ENCODE results near the gene SLIT3. TPM values are rescaled to one million over a fixed set of nuclear protein-coding genes. Genes with fewer than 3 reads are reported as not detected.

The SLIT3 gene
- total and polyA plus RNA-seq, 9 of the 15 experiments (the other 6 are each of a cell fraction or from before 2014, with no cell fraction given), result 0.01 to 0.04 TPM; not detected in 7

GRCh38 chr5:169065400-169065799 is 235.5 kb downstream of the SLIT3 start:
- Histone ChIP-seq H3K36me3 (ENCODE audit: control insufficient read depth, insufficient read depth, low read length) (no peaks in the 10 kb centered on the region), H3K4me3 (no peak overlapping the region), H2AFZ (ENCODE audit: low read depth, low read length) (no peak overlapping the region), H3K9ac (ENCODE audit: insufficient read depth in 1 of 2, low read depth in 2 of 2, low read length in 2 of 2) (no peak overlapping the region), H3K27me3 (ENCODE audit: control insufficient read depth in 2 of 2, insufficient read depth in 2 of 2, low read length in 2 of 2) (peaks cover 6 to 13% of the 10 kb centered on the region in 2 experiments; a peak in 3 of 5 replicates), H3K9me3 (replicated peaks; ENCODE audit: control insufficient read depth, insufficient read depth, low read depth, low read length) (no peaks in the 10 kb centered on the region), H3K27ac (ENCODE audit: extremely low read depth, low read depth, low read length) (no peak overlapping the region), H4K20me1 (replicated peaks; ENCODE audit: control insufficient read depth, insufficient read depth, low read length) (no peaks in the 10 kb centered on the region), H3K9me1 (ENCODE audit: control insufficient read depth, insufficient read depth, low read length) (no peaks in the 10 kb centered on the region), H3K4me2 (ENCODE audit: insufficient read depth, low read length) (no peak overlapping the region), H3K79me2 (ENCODE audit: control insufficient read depth, insufficient read depth, low read length) (no peaks in the 10 kb centered on the region), H3K4me1 (replicated peaks in 1 of 2; ENCODE audit: control insufficient read depth in 2 of 2, insufficient read depth in 2 of 2, low read length in 2 of 2) (no peaks in the 10 kb centered on the region)
- POLR2A ChIA-PET, result interaction anchor here (0.8 kb wide), 1 partner anchor 583 kb away, joined by 3 read pairs; no protein-coding TSS in a partner anchor
- no TSS peak for BruUV-seq (replicated peaks)
- CTCF ChIA-PET (ENCODE audit: low intra/inter-chr PET ratio), result no interaction called here
- no peak for TF ChIP-seq FOS (IDR thresholded peaks at IDR 0.05; ENCODE audit: extremely low read depth, insufficient read length)
- no peak for TF ChIP-seq HNRNPK (IDR thresholded peaks at IDR 0.05; ENCODE audit: low read depth, low read length, poor library complexity, severe bottlenecking)
- no peak for TF ChIP-seq SP1 (CRISPR knock-in tag; IDR thresholded peaks at IDR 0.05)
- TF ChIP-seq, protein P1, sequence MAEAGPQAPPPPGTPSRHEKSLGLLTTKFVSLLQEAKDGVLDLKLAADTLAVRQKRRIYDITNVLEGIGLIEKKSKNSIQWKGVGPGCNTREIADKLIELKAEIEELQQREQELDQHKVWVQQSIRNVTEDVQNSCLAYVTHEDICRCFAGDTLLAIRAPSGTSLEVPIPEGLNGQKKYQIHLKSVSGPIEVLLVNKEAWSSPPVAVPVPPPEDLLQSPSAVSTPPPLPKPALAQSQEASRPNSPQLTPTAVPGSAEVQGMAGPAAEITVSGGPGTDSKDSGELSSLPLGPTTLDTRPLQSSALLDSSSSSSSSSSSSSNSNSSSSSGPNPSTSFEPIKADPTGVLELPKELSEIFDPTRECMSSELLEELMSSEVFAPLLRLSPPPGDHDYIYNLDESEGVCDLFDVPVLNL (CRISPR knock-in tag; IDR thresholded peaks at IDR 0.05; ENCODE audit: low read depth), result no peak
- TF ChIP-seq CCNT2 (IDR thresholded peaks at IDR 0.05; ENCODE audit: borderline replicate concordance, extremely low read depth, insufficient read length, low read depth, low read length), result no peak
- TF ChIP-seq YBX1 (IDR thresholded peaks at IDR 0.05), result no peak
- no peak for TF ChIP-seq RFX1 (IDR thresholded peaks at IDR 0.05)
- TF ChIP-seq KLF1 (tag; IDR thresholded peaks at IDR 0.05), result no peak
- TF ChIP-seq MTA3 (IDR thresholded peaks at IDR 0.05; ENCODE audit: borderline replicate concordance), result no peak
- DNase-seq (ENCODE audit: extremely low read depth in 1 of 4, low spot score in 3 of 4) (no peak), FAIRE-seq (no peak), ATAC-seq (no peak)
- in situ Hi-C loops (cut with MboI), result no loop called here
- intact Hi-C loops (cut with micrococcal nuclease), result no loop called here
- WGBS (ENCODE audit: insufficient coverage, low coverage, missing lambda C conversion rate), result 0% methylated on average over 5 of the region's 5 CpGs
